Measurements from ENCODE around the gene ROBO2. TPM values are rescaled to one million over a fixed set of nuclear protein-coding genes. Genes with fewer than 3 reads are reported as not detected.

Gene ROBO2, protein sequence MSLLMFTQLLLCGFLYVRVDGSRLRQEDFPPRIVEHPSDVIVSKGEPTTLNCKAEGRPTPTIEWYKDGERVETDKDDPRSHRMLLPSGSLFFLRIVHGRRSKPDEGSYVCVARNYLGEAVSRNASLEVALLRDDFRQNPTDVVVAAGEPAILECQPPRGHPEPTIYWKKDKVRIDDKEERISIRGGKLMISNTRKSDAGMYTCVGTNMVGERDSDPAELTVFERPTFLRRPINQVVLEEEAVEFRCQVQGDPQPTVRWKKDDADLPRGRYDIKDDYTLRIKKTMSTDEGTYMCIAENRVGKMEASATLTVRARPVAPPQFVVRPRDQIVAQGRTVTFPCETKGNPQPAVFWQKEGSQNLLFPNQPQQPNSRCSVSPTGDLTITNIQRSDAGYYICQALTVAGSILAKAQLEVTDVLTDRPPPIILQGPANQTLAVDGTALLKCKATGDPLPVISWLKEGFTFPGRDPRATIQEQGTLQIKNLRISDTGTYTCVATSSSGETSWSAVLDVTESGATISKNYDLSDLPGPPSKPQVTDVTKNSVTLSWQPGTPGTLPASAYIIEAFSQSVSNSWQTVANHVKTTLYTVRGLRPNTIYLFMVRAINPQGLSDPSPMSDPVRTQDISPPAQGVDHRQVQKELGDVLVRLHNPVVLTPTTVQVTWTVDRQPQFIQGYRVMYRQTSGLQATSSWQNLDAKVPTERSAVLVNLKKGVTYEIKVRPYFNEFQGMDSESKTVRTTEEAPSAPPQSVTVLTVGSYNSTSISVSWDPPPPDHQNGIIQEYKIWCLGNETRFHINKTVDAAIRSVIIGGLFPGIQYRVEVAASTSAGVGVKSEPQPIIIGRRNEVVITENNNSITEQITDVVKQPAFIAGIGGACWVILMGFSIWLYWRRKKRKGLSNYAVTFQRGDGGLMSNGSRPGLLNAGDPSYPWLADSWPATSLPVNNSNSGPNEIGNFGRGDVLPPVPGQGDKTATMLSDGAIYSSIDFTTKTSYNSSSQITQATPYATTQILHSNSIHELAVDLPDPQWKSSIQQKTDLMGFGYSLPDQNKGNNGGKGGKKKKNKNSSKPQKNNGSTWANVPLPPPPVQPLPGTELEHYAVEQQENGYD (N-terminal part only)
- not detected for total RNA-seq

DNA sequence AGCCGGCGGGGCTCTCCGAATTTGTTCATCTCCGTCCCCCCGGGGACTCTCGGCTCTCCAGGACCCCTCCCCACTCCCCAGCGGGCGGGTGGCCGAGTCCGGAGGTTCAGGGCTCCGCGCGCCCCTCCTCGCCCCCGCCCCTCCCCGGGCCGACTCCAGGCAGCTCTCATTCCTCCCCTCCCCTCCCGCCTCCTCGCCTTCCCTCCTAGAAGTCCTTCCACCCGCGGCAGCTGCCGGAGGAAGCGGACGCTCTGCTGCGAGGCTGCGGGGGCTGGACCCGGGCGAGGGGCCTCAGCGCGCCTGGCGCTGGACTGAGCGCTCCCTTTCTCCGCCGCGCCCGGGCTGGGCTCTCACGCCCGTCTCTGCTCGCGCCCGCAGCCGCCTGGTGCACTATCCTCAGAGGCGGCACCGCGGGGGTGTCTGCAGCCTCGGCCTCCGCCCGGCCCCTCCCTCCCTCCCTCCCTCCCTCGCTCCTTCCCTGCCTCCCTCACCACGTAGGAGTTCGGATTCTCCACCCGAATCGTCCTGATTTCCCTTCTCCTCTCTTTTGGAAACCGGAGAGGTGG, at the start of gene ROBO2:
ROBO2 (plus strand) TSS at position 494 of the 566 bp plus-strand sequence. CDS start 687 bp downstream, outside the sequence.
- Mint-ChIP-seq H3K4me3 (no peak within 1 kb of the TSS), H3K27ac (no peak within 1 kb of the TSS), H3K9me3 (peaks cover 1% of the 10 kb centered on the region), H3K36me3 (no peaks in the 10 kb centered on the region), H3K27me3 (peaks cover 44% of the 10 kb centered on the region), H3K4me1 (peaks cover 2% of the 10 kb centered on the region)
- no peak for DNase-seq

DNA sequence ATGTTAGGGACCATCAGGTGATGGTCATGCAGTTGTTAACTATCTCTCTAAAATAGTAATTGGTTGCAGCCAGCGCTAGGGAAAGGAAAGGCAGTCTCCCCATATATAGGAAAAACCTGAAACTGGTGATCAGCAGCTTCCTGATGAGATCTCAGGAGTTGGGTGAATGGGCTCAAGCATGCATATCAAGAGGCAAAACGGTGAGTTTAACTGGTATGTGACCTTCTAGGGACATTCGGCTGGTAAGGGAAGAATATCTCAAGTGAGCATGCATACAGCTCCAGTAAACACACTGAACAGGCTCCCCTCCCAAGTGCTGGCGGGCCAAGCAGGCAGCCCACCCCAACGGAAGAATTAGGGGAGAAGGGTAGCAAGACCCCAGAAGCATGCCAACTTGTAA, 49.3 kb upstream of the ROBO2 start:
- Mint-ChIP-seq H3K27ac (no peak overlapping the region), H3K27me3 (no peaks in the 10 kb centered on the region), H3K9me3 (peaks cover 2% of the 10 kb centered on the region), H3K4me1 (no peaks in the 10 kb centered on the region), H3K4me3 (no peak overlapping the region), H3K36me3 (no peaks in the 10 kb centered on the region)
- no peak for DNase-seq

DNA sequence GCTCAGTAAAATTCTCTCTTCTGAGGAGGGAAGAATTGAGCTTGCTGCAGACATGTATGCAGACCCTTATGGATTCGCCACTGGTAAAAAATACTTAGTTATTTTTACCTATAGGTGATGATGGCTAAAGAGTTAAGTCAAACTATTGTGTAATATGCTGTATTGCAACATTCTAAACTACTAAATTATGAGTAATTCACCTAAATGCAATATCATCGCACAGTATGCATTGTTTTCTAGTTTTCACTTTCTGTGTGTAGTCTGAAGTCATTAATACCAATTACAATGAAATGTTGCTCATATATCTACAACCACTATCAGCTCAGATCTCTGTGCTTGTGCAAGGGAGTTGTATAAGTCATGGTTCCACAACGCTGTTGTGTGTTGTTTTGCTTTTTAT, 48.7 kb upstream of the ROBO2 start:
- Mint-ChIP-seq H3K27ac (no peak overlapping the region), H3K36me3 (no peaks in the 10 kb centered on the region), H3K27me3 (no peaks in the 10 kb centered on the region), H3K4me1 (no peaks in the 10 kb centered on the region), H3K4me3 (no peak overlapping the region), H3K9me3 (peaks cover 2% of the 10 kb centered on the region)
- DNase-seq: no peak

DNA sequence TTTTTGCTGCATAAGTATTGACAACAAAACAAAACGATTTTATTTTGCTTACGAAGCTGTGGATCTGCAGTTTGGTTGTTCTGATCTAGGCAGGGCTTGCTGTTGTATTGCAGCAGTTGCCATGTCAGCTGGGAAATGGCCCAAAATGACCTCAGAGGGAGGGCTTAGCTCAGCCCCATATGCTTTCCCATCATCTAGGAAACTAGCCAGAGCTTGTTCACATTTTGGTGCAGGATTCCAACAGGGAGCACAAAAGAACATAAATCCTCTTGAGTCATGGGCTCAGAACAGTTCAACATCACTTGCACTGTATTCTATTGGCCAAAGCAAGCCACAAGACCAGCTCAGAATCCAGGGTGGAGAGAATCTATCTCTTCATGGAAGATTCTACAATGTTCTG, 42.2 kb upstream of the ROBO2 start:
- Mint-ChIP-seq H3K36me3 (no peaks in the 10 kb centered on the region), H3K4me3 (no peak overlapping the region), H3K27ac (no peak overlapping the region), H3K9me3 (no peaks in the 10 kb centered on the region), H3K4me1 (no peaks in the 10 kb centered on the region), H3K27me3 (no peaks in the 10 kb centered on the region)
- DNase-seq: no peak

DNA sequence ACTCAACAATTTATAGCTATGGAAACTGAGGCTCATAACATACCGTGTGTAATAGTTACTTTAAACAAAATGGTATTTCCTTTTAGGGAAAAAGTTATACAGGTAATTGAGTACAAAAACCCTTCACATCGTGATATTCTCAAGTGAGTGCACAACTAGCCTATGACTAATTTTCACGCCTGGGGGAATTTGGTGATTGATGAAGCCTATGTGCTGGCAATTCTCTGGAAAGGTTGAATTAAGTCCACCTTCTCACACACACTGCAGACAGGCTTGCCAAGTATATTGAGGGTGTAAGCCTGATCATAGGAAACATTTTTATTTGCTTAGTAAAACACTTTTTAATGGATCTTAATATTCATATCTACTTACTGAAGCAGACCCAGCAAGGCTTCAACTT, 41.3 kb upstream of the ROBO2 start:
- Mint-ChIP-seq H3K27me3 (no peaks in the 10 kb centered on the region), H3K27ac (no peak overlapping the region), H3K9me3 (no peaks in the 10 kb centered on the region), H3K36me3 (no peaks in the 10 kb centered on the region), H3K4me1 (no peaks in the 10 kb centered on the region), H3K4me3 (no peak overlapping the region)
- DNase-seq: no peak

DNA sequence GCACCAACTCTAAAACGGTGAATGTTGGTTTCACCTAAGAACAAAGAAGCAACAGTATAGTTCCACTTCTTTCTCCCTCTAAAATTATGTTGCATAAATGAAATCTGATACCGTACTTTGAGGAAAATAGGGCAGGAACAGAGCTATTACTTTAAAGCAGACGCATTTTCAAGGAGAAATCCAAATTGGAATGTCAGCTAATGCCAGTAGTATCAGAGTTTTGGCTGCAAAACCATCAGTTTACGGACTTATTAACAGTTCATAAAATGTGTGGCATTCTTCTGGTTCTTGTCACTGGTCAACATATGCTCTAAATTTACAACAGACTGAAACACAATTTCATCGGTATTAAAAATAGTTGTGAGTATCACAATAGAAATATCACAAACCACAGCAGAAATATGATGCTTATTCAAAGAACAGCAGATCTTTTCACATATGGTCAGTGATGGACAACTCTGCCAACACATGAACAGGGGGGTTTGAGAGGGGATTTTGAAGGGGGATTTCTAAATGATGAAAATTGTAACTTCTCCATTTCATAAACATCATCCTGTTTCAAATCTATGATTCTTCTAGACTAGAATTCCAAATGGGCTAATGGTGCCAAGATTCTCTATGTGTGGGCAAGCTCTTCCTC, 38.7 kb upstream of the ROBO2 start:
- Mint-ChIP-seq H3K4me1 (no peaks in the 10 kb centered on the region), H3K4me3 (no peak overlapping the region), H3K9me3 (no peaks in the 10 kb centered on the region), H3K27me3 (no peaks in the 10 kb centered on the region), H3K27ac (no peak overlapping the region), H3K36me3 (no peaks in the 10 kb centered on the region)
- no peak for DNase-seq

DNA sequence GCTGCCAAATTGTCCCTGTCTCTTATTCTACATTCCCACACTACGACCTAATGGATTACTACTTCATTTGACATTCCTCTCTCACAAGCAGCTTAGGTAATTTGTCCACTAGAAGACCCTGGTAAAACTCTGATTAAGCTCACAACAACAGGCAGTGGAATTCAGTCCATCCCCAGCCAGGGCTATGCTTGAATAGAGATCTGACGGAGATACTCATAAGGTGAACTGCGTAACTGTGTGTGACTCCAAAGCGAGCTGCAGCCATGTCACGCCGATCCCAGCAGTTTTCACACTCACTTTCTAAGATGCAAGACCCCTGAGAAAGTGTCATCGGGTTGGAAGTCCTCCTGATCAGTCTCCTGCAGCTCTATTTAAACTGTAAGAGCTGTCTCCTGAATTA, 25.7 kb upstream of the ROBO2 start:
- Mint-ChIP-seq H3K36me3 (peaks cover 1% of the 10 kb centered on the region), H3K27me3 (no peaks in the 10 kb centered on the region), H3K4me3 (no peak overlapping the region), H3K4me1 (no peaks in the 10 kb centered on the region), H3K9me3 (peaks cover 3% of the 10 kb centered on the region), H3K27ac (no peak overlapping the region)
- no peak for DNase-seq

DNA sequence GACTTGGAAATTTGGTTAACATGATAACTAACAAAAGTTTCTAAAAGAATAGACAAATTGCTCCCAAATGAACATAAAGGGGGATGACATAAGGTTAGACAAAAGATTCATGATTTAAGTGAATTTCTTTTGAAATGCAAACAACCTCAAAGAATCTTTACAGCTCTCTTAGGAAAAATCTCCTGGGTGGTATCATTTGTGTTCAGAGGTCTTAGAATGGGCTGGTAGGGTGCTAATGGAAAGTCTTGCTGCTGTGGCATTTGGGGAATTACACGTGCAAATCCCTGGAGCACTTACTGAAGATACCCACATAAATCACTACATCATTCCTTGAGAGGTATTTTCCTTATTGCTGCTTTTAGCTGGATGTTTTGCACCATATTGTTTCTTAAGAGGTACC, 14.4 kb upstream of the ROBO2 start:
- H3K4me1 Mint-ChIP-seq: no peaks in the 10 kb centered on the region
- H3K9me3 Mint-ChIP-seq: peaks cover 3% of the 10 kb centered on the region
- H3K36me3 Mint-ChIP-seq: no peaks in the 10 kb centered on the region
- no peak overlapping the region for H3K4me3 Mint-ChIP-seq
- H3K27ac Mint-ChIP-seq: no peak overlapping the region
- no peak for DNase-seq
- no peaks in the 10 kb centered on the region for H3K27me3 Mint-ChIP-seq

DNA sequence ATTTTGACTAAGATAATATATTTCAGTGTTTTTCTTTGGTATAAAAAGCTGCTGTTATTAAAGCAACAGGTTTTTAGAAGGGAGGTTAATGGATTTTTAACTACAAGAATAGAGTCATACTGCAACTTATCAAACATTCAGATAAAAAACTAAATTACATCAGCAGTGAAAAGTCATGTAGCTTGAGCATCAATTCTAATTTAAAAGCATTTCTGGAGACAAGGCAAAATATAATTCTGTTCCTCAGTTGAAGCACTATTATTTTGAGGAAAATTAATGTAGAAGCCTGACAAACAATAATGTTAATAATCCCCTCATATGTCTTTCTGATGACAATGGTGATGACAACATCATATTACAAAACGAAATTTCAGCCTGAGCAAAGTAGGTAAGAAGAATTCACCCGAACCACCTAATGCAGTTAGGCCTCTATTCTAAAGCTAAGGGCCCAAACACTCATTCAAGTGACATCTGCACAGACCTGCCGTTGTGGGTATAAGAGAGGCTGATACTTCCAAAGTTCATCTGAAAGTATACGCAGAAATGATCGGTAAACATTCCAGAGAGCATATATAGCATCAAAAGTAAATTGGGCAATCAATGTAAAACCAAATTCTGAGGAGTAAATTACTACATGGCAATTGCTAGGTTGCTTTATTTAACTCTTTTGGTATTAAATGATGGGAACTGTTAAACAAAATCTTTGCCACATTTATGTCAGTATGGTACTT, 12.8 kb upstream of the ROBO2 start:
- Mint-ChIP-seq H3K36me3 (no peaks in the 10 kb centered on the region), H3K4me3 (no peak overlapping the region), H3K27me3 (no peaks in the 10 kb centered on the region), H3K27ac (no peak overlapping the region), H3K4me1 (no peaks in the 10 kb centered on the region), H3K9me3 (peaks cover 2% of the 10 kb centered on the region)
- DNase-seq: no peak

DNA sequence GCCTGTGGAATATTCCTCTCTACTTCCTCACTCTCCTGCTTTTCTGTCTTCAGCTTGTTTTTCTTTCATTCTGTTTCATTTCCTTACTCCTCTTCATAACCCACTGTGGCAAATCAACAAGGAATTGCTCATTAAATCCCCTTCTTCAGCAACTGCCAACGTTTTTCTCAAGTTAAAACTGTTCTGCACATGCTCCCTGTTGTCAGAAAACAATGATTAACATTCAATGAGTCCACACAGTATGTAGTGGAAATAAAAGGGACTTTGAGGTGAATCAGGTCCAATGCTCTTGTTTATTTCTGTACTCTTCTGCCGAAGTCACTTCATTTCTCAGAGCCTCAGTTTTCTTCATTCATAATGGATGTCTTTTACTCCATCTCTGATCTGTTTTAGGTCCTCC, 11.9 kb upstream of the ROBO2 start:
- Mint-ChIP-seq H3K27me3 (no peaks in the 10 kb centered on the region), H3K4me3 (no peak overlapping the region), H3K9me3 (no peaks in the 10 kb centered on the region), H3K36me3 (no peaks in the 10 kb centered on the region), H3K27ac (no peak overlapping the region), H3K4me1 (no peaks in the 10 kb centered on the region)
- no peak for DNase-seq

DNA sequence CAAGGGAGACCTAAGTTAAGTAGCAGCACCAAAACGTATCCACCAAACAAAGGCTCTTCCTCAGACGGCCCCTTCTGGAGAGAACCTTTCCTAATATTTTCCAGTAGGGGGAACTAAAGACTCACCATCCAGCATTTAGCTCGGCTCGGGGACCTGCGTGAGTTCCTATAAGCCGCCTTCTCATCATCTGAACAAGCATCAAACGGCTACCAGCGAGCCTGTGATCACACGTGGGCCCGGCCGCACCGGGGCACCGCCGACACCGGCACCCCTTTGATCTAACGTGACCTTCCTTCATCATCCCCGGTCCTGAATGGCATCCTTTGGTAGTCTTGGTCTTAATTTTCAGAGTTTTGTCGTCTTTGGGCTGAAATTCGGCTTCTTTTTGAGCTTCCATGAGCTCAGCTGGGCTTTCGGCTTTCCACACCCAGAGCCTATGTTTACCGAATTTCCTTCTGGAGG, 1.4 kb upstream of the ROBO2 start:
- Mint-ChIP-seq H3K9me3 (peaks cover 1% of the 10 kb centered on the region), H3K27ac (no peak overlapping the region), H3K4me3 (no peak overlapping the region), H3K4me1 (peaks cover 2% of the 10 kb centered on the region), H3K27me3 (peaks cover 44% of the 10 kb centered on the region), H3K36me3 (no peaks in the 10 kb centered on the region)
- DNase-seq: peak; percentile 6

DNA sequence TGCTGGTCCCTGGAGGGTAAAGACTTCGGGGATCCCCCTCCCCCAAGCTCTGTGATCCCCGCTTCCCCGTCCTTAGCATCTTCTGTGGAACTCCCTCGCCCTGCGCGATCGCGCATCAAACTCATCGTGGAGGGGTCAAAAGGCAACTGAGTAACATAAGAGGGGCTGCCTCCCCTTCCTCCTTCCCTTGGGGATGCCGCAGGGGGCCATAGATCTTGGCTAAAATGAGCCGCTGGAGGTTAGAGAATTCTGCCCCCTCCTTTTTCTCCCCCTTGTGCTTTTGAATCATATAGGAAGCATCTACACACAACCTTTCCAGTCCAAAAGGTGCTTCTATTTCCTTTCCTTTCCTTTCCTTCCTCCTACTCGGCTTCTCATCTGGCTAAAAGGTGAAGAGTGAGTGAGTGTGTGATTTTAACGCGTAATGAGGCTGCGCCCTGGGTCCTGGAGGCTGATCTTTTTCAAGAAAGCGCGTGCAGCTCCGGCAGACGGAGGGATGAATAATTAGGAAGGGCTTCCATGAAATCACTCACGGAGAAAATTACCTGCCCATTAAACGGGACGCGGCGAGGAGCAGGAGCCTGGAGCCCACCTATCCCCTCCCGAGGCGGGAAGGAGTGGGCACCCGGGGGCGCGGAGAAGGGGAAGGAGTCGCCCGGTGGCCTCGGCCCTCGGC, 831 bp upstream of the ROBO2 start:
- H3K27me3 Mint-ChIP-seq: peaks cover 44% of the 10 kb centered on the region
- DNase-seq: no peak
- H3K9me3 Mint-ChIP-seq: peaks cover 1% of the 10 kb centered on the region
- no peak overlapping the region for H3K4me3 Mint-ChIP-seq
- no peaks in the 10 kb centered on the region for H3K36me3 Mint-ChIP-seq
- H3K4me1 Mint-ChIP-seq: peaks cover 2% of the 10 kb centered on the region
- H3K27ac Mint-ChIP-seq: no peak overlapping the region

DNA sequence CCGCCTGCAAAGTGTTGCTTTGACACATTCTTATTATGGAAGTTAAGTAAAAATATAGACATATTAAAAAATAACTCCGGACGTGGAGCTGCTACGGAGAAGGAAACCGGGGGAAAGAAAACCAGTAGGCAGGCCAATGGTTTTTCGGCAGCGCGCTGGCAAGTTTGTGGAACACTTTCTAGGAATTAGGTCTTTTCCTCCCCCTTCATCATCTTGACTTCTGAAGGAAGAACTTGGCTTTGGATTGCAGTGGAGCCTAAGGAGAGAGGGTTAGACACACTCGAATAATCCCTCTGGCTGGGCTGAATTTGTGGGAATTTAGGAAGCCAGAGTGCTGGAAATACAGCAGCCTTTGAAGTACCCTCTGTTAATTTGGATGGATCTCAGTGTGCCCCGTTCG, 317 bp downstream of the ROBO2 start:
- peaks cover 2% of the 10 kb centered on the region for H3K4me1 Mint-ChIP-seq
- DNase-seq: no peak
- no peak overlapping the region for H3K27ac Mint-ChIP-seq
- peaks cover 44% of the 10 kb centered on the region for H3K27me3 Mint-ChIP-seq
- H3K4me3 Mint-ChIP-seq: no peak overlapping the region
- no peaks in the 10 kb centered on the region for H3K36me3 Mint-ChIP-seq
- H3K9me3 Mint-ChIP-seq: peaks cover 1% of the 10 kb centered on the region
